Tibial artery (tissue), 4 donors: ENCODE data around the gene SEC14L5.

ENCODE experiments used
- DNase-seq, 2 donors: peaks; one replicate each; pipeline ENCODE4 v3.0.0-alpha.2; 2019
- H3K27ac ChIP-seq, 2 donors: fragments of 200-600 bp; sonication (generic) in 1 of 2; 1 replicate in 1 of 2; 2 replicates in 1 of 2; pipeline ENCODE4 v1.5.1; 2018 to 2019; ENCODE audit warnings: mild to moderate bottlenecking in 1 of 2
- H3K27me3 ChIP-seq, 2 donors: fragments of 200-600 bp; sonication (generic) in 1 of 2; one replicate each; pipeline versions ENCODE4 v1.5.1 to v1.6.0; 2016 to 2019
- H3K36me3 ChIP-seq, 3 donors: fragments of 200-600 bp; sonication (generic) in 2 of 3; one replicate each; pipeline ENCODE4 v1.5.1; 2016 to 2019; ENCODE audit warnings: mild to moderate bottlenecking in 2 of 3
- H3K4me1 ChIP-seq, 4 donors: fragments of 200-600 bp; sonication (generic) in 2 of 4; 1 replicate in 3 of 4; 2 replicates in 1 of 4; pipeline ENCODE4 v1.5.1; 2016 to 2019
- H3K4me3 ChIP-seq, 2 donors: fragments of 200-600 bp; sonication (generic) in 1 of 2; 1 replicate in 1 of 2; 2 replicates in 1 of 2; pipeline ENCODE4 v1.5.1; 2018 to 2019; ENCODE audit warnings: mild to moderate bottlenecking in 2 of 2
- H3K9me3 ChIP-seq, 3 donors: fragments of 200-600 bp; sonication (generic) in 1 of 3; one replicate each; pipeline ENCODE4 v1.5.1; 2016 to 2019
- CTCF ChIP-seq, 2 experiments: fragments of 200-600 bp in 1 of 2; fragments of 450-650 bp in 1 of 2; IDR thresholded peaks; one replicate each; pipeline ENCODE4 v1.5.1; 2017 to 2019; ENCODE audit warnings: antibody characterized with exemption in 2 of 2, mild to moderate bottlenecking in 1 of 2, moderate library complexity in 1 of 2
- intact Hi-C: fragments of 100-400 bp; cut with DNase I; formaldehyde crosslinking; loops from one replicate; pipeline ENCODE4 v1.15.0; 2023; ENCODE audit warnings: low total_unique reads

SEC14L5 gene

GRCh38 chr16:4968879-4969483 is 10.9 kb downstream of the SEC14L5 start:
- Histone ChIP-seq H3K4me1 (no peaks in the 10 kb centered on the region), H3K27ac (no peak overlapping the region), H3K36me3 (no peaks in the 10 kb centered on the region), H3K9me3 (no peaks in the 10 kb centered on the region), H3K4me3 (no peak overlapping the region), H3K27me3 (peaks cover 0 to 32% of the 10 kb centered on the region in 2 donors)
- no peak for TF ChIP-seq CTCF (IDR thresholded peaks at IDR 0.05)
- intact Hi-C loops = loop anchor here (10.0 kb wide), 1 partner anchor 106 kb away; the partner anchor contains the start of gene ALG1
- DNase-seq = no peak

- intact Hi-C loops = no loop called here
- no peak for TF ChIP-seq CTCF (IDR thresholded peaks at IDR 0.05)
Observed at GRCh38 chr16:4970010-4970409, 11.9 kb downstream of the SEC14L5 start.

GRCh38 chr16:4972938-4973587 is 14.9 kb downstream of the SEC14L5 start:
- Histone ChIP-seq H3K4me1 (no peaks in the 10 kb centered on the region), H3K36me3 (no peaks in the 10 kb centered on the region), H3K4me3 (no peak overlapping the region), H3K27ac (no peak overlapping the region), H3K9me3 (peaks cover 0 to 4% (median 0%) of the 10 kb centered on the region in 3 donors), H3K27me3 (peaks cover 0 to 32% of the 10 kb centered on the region in 2 donors)
- intact Hi-C loops = no loop called here
- TF ChIP-seq CTCF (IDR thresholded peaks at IDR 0.05) = no peak
- no peak for DNase-seq

More at GRCh38 chr16:4970010-4970409, 11.9 kb downstream of the SEC14L5 start:
- Histone ChIP-seq H3K9me3 (no peaks in the 10 kb centered on the region), H3K27ac (no peak overlapping the region), H3K36me3 (no peaks in the 10 kb centered on the region), H3K4me1 (no peaks in the 10 kb centered on the region), H3K4me3 (no peak overlapping the region), H3K27me3 (peaks cover 0 to 32% of the 10 kb centered on the region in 2 donors)
- DNase-seq = no peak

- TF ChIP-seq CTCF (IDR thresholded peaks at IDR 0.05) = no peak
- intact Hi-C loops = no loop called here
- Histone ChIP-seq H3K4me1 (no peaks in the 10 kb centered on the region), H3K27me3 (peaks cover 0 to 19% of the 10 kb centered on the region in 2 donors), H3K27ac (no peak overlapping the region), H3K36me3 (no peaks in the 10 kb centered on the region), H3K4me3 (no peak overlapping the region), H3K9me3 (peaks cover 0 to 4% (median 0%) of the 10 kb centered on the region in 3 donors)
- no peak for DNase-seq
Observed at GRCh38 chr16:4976079-4976478, 17.9 kb downstream of the SEC14L5 start.

- no peak for DNase-seq
- H3K27ac ChIP-seq = no peak overlapping the region
- H3K36me3 ChIP-seq = no peaks in the 10 kb centered on the region
- TF ChIP-seq CTCF (IDR thresholded peaks at IDR 0.05) = no peak
- intact Hi-C loops = no loop called here
- H3K27me3 ChIP-seq = peaks cover 0 to 15% of the 10 kb centered on the region in 2 donors
- H3K4me1 ChIP-seq = no peaks in the 10 kb centered on the region
- no peak overlapping the region for H3K4me3 ChIP-seq
- H3K9me3 ChIP-seq = peaks cover 0 to 4% (median 0%) of the 10 kb centered on the region in 3 donors
Observed at GRCh38 chr16:4976611-4977145, 18.5 kb downstream of the SEC14L5 start.
